GM19239 (cell line): ENCODE measurements around the gene NSF.
"Not testable (repeated sequence)": the region's sequence is repeated elsewhere in the genome, so short reads cannot be mapped to it uniquely, and the experiment has no call there.

Experiments
- DNase-seq: peaks from one replicate; pipeline ENCODE4 v3.0.0; 2011; ENCODE audit warnings: low spot score; ENCODE audit not compliant: insufficient read length
- FAIRE-seq: peaks from 2 replicates; lab custom pipeline; 2011; peaks lifted over from hg19 to GRCh38; lab: Jason Lieb, UNC

Gene NSF

DNA sequence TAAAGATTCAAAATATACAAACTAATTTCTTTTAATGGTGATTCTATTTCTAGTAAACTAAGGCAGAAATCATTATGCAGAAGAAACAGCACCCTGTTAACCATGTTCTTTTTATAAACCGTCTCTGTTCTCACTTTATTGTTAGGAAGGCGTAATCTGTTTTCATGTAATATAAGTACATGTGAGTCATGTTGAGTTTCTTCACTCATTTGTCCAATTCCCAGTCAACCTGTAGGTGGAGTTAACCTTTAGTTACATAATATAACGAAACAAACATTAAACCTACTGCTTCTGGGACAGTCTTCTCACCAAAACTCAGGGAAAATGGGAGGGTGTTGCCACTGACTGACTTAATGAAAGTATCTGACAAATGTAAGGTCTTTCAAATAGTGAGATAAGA, 101.7 kb downstream of the NSF start:
- FAIRE-seq, DNase-seq: not testable (repeated sequence)

DNA sequence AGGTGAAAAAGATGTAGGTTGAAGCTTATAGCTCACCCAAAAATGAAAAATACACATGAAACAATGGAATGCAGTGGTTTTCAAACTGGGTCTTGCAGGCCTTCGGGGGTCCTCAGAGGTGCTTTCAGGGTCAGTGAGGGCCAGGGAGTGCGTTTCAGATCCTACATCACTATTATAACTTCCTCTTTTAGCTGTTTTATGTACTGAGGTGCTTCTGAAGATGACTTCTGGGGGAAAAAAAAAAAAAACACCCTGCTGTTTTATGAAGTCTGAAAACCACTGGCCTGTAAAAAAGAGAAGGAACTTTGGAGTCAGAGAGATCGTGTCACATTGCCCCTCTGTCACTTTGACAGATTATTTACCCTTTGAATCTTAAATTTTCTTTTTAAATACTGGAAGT, 102.8 kb downstream of the NSF start:
- FAIRE-seq, result peak; percentile 78
- not testable (repeated sequence) for DNase-seq

DNA sequence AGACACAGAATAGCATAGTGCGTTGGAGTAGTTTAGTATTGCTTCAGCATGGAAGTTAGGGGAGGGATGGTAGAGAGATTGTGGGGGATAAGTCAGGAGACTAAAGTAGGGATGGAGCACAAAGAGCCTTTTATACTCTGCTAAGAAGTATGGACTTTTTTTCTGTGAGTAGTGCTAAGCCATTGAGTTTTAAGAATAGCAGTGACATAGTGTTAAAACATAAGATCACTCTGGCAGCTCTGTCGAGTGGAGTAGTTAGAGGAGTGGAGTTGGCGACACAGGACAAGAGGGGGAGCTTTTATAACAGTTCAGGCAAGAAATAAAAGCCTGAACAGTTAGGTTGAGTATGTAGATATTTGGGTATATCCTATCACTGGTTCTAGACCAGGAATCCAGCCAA, 106.1 kb downstream of the NSF start:
- not testable (repeated sequence) for DNase-seq
- FAIRE-seq, result peak; percentile 48

GRCh38 chr17:46699014-46699413, 108.5 kb downstream of the NSF start:
- peak; percentile 35 for FAIRE-seq
- not testable (repeated sequence) for DNase-seq

DNA sequence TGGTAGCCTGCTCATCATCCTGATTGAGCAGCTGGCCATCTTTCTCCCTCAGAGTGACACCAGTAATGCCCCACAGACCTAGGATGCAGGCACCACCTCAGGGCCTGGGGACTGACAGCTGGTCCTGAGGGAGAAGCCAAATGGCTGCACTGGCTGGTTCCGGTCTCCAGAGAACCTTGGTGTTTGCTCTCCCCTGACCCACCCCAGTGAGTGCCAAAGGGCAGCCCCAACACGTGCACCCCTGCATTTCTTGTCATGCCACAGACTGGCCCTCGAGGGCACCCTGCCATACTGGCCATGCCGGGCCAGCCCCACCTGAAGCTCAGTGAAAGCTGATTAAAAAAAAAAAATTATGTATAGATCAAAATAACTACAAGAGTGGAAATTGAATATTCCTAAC, 127.5 kb downstream of the NSF start:
- FAIRE-seq (no peak), DNase-seq (no peak)

- FAIRE-seq (no peak), DNase-seq (no peak)
Measured at GRCh38 chr17:46719891-46720290, 129.4 kb downstream of the NSF start.

GRCh38 chr17:46720408-46720807, 129.9 kb downstream of the NSF start:
- DNase-seq (no peak), FAIRE-seq (no peak)

- no peak for FAIRE-seq
Measured at GRCh38 chr17:46722662-46723285, 132.3 kb downstream of the NSF start.

DNA sequence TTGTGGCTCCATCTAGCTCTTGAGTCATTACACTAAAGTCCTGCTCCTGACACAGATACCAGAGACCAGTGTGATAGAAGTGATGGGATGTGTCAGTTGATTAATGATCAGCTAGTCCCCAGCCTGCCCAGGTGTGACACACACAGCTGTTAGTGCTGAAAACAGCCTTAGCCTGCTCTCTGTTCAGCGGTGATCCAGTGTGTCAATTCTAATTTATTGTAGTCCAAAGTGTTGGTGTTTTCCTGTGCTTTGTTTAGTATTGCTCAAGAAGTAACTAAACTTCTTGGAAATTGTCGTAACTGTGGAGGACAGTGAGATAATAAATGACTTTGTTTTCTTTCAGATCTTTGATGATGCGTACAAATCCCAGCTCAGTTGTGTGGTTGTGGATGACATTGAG, 135.7 kb downstream of the NSF start:
- FAIRE-seq, result peak; percentile 42
- DNase-seq, result no peak

More at GRCh38 chr17:46722662-46723285, 132.3 kb downstream of the NSF start:
- no peak for DNase-seq

GRCh38 chr17:46727572-46728348, 137.3 kb downstream of the NSF start:
- FAIRE-seq (no peak), DNase-seq (no peak)

- no peak for FAIRE-seq
- DNase-seq, result no peak
Measured at GRCh38 chr17:46730026-46730425, 139.6 kb downstream of the NSF start.

GRCh38 chr17:46730679-46731078, 140.2 kb downstream of the NSF start:
- no peak for FAIRE-seq

GRCh38 chr17:46732160-46732559, 141.7 kb downstream of the NSF start:
- DNase-seq (no peak), FAIRE-seq (no peak)

More at GRCh38 chr17:46730679-46731078, 140.2 kb downstream of the NSF start:
- no peak for DNase-seq

GRCh38 chr17:46732754-46733398, 142.4 kb downstream of the NSF start:
- no peak for FAIRE-seq
- no peak for DNase-seq

- DNase-seq, result no peak
- no peak for FAIRE-seq
Measured at GRCh38 chr17:46733837-46734475, 143.5 kb downstream of the NSF start.

DNA sequence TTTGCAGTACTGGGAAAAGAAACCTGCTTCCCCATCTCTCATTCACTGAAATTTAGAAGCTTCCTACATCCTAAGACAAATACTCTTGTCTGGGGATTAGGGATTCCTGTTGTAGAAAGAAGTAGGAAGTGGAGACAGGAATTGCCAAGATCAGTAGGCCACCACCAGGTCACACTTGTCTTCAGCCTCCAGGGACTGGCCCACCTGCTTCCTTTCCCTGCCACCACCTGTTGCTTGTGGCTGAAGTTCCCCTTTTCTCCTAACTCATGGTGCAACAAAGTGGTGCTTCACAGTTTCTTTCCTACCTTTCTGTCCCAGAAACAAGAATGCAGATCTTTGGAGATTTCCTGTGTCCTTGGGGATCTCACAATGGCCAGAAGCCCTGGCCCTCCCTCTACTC, 145.6 kb downstream of the NSF start:
- DNase-seq (no peak), FAIRE-seq (peak; percentile 88)

DNA sequence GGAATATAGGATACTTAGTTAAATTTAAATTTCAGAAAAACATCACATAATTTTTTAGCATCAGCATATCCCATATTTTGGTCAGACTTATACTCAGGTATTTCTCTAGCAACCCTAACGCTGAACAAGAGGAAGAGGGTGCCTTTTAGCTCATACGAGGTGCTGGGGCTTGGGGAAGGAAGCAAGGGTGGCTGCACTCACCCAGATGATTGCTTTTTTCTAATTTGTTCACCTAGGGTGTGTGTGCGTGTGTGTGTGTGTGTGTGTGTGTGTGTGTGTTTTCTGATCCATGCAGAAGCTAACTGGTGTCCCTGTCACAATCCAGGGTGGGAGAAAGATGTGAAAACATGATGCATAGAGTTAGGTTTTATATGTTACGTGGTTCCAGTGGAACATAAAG, 146.9 kb downstream of the NSF start:
- FAIRE-seq (peak; percentile 14), DNase-seq (no peak)

GRCh38 chr17:46738544-46738943, 148.1 kb downstream of the NSF start:
- DNase-seq, result no peak
- no peak for FAIRE-seq

- no peak for FAIRE-seq
- DNase-seq, result no peak
Measured at GRCh38 chr17:46739982-46740381, 149.5 kb downstream of the NSF start.

DNA sequence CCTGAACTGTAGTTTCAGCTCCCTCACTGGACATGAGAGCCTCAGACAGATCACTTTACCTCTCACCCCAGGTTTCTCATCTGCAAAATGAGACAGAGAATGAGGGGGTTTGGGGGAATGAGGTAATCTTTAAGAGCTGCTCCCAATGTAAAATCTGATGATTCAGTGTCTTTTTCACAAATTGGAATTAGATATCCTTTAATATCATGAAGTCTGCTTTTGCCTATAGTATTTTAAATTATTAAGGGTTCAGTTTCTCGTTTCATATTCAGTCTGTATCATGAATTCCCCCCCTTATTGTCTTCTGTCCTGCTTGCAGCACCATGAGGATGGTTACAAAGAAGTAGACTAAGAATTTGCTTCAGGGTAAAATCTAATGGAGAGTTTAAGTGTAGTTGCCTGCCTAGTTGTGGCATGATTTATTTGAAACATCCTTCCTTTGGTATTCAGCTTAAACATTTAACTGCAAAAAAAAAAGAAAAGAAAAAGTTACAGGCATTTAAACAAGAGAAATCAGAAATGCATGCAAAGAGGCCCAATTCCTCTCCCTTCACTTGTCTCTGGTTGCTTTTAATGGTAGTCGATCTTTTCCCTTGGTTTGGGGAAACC, 150.8 kb downstream of the NSF start:
- FAIRE-seq (no peak), DNase-seq (no peak)
